Activated CD8-positive, alpha-beta T cell treated with anti-CD3 and anti-CD28 coated beads for 36 hours (primary cell): Measurements from ENCODE around the gene SERGEF. TPM values are rescaled to one million over a fixed set of nuclear protein-coding genes. Genes with fewer than 3 reads are reported as not detected.

Experiments used
- ATAC-seq: fragments of 200-7000 bp; cut with Tn5 transposase; one replicate; pipeline ENCODE4 v1.10.0; 2021; ENCODE audit warnings: mild to moderate bottlenecking, moderate library complexity
- CTCF ChIA-PET: fragments of 350-600 bp; sonication (Branson Sonifier 250); formaldehyde crosslinking; loops from one replicate; lab custom pipeline; 2021; ENCODE audit warnings: antibody characterized with exemption; lab: Charles Lee
- POLR2A ChIA-PET: fragments of 350-600 bp; sonication (Branson Sonifier 250); formaldehyde crosslinking; loops from one replicate; lab custom pipeline; 2021; ENCODE audit warnings: antibody characterized with exemption; lab: Charles Lee
- DNase-seq: peaks from one replicate; pipeline ENCODE4 v3.0.0-alpha.2; 2020
- H3K27ac Mint-ChIP-seq: one replicate; pipeline ENCODE4 v1.8.0; 2021; ENCODE audit warnings: mild to moderate bottlenecking, mixed read lengths
- H3K27me3 Mint-ChIP-seq: one replicate; pipeline ENCODE4 v1.8.0; 2021; ENCODE audit warnings: mixed read lengths
- H3K36me3 Mint-ChIP-seq: one replicate; pipeline ENCODE4 v1.8.0; 2021; ENCODE audit warnings: low read depth, mixed read lengths
- H3K4me1 Mint-ChIP-seq: one replicate; pipeline ENCODE4 v1.8.0; 2021; ENCODE audit warnings: low read depth, mixed read lengths
- H3K4me3 Mint-ChIP-seq: one replicate; pipeline ENCODE4 v1.8.0; 2021; ENCODE audit warnings: mild to moderate bottlenecking, moderate library complexity, mixed read lengths
- H3K9me3 Mint-ChIP-seq: one replicate; pipeline ENCODE4 v1.8.0; 2021; ENCODE audit warnings: mixed read lengths
- intact Hi-C: fragments of 100-400 bp; cut with micrococcal nuclease; formaldehyde crosslinking; loops from one replicate; pipeline ENCODE4 v1.10.0; 2022
- total RNA-seq, 2 experiments: library from RNA; stranded (reverse); gene quantifications; one replicate each; pipeline ENCODE4 v1.2.3, GENCODE V29; 2021
- TF ChIP-seq, protein P1 (sequence below): fragments of 200-600 bp; IDR thresholded peaks from one replicate; pipeline ENCODE4 v1.8.0; 2022; ENCODE audit warnings: antibody characterized with exemption, mild to moderate bottlenecking

SERGEF gene
- total RNA-seq, 2 experiments from 2014 or later, result 56.2 to 64.4 TPM

DNA sequence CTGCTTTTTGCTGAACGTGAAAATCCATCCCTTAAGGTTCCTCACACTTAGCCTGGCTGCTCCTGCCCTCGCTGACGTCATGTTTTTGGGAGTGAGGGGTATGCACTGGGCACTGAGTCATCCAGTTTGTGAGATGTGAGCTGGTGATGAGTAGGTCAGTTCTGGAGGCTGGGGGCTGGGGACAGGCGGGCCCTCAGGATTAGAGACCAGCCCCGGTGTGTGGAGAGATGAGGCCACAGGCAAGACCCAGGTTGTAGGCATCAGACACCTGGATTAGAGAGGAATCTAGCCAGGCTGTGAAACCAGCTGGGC, 269.1 kb downstream of the SERGEF start:
- Mint-ChIP-seq H3K27me3 (peaks cover 12% of the 10 kb centered on the region), H3K4me1 (no peaks in the 10 kb centered on the region), H3K4me3 (no peak overlapping the region), H3K27ac (no peak overlapping the region), H3K36me3 (no peaks in the 10 kb centered on the region), H3K9me3 (no peaks in the 10 kb centered on the region)
- CTCF ChIA-PET, result no interaction called here
- DNase-seq (no peak), ATAC-seq (no peak)
- POLR2A ChIA-PET, result no interaction called here
- intact Hi-C loops, result no loop called here
- TF ChIP-seq, protein P1, sequence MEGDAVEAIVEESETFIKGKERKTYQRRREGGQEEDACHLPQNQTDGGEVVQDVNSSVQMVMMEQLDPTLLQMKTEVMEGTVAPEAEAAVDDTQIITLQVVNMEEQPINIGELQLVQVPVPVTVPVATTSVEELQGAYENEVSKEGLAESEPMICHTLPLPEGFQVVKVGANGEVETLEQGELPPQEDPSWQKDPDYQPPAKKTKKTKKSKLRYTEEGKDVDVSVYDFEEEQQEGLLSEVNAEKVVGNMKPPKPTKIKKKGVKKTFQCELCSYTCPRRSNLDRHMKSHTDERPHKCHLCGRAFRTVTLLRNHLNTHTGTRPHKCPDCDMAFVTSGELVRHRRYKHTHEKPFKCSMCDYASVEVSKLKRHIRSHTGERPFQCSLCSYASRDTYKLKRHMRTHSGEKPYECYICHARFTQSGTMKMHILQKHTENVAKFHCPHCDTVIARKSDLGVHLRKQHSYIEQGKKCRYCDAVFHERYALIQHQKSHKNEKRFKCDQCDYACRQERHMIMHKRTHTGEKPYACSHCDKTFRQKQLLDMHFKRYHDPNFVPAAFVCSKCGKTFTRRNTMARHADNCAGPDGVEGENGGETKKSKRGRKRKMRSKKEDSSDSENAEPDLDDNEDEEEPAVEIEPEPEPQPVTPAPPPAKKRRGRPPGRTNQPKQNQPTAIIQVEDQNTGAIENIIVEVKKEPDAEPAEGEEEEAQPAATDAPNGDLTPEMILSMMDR, result no peak

DNA sequence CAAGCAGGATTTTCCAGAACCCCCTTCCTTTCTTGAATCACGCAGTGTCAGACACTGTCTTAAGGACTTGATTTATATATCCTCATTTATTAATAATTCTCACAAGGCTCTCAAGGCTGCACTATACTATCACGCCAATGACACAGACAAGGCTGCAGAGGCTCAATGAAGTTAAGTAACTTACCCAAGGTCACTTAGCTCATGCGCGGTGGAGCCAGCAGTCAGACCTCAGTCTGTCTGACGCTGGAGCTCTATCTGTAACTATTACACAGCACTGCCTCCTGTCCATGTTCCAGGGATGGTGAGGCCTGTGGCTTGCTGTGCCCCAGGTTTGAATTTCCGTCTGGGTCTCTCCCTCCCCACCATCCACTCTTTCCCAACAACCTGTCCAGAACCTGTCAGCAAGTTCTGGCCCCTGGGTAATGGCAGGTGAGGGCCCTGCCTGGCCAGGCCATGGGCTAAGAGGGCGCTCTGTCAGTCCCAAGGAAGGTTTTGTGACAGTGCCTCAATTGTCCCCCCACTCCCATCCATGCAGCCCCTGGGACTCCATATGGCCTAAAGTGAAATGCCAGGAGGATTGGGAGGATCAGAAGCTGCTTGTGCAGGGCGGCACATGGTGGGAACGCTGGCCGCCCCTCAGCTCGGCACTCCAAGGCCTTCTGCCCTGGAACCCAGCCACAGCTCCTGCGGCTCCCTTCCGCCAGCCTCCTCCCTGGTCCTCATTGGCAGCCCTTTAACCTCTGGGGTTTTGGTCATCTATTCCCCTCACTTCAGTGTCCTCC, 269.6 kb downstream of the SERGEF start:
- Mint-ChIP-seq H3K4me1 (no peaks in the 10 kb centered on the region), H3K27ac (no peak overlapping the region), H3K4me3 (no peak overlapping the region), H3K27me3 (peaks cover 12% of the 10 kb centered on the region), H3K9me3 (no peaks in the 10 kb centered on the region), H3K36me3 (no peaks in the 10 kb centered on the region)
- intact Hi-C loops, result no loop called here
- ATAC-seq (no peak), DNase-seq (no peak)
- TF ChIP-seq, protein P1, result no peak
- CTCF ChIA-PET, result interaction anchor here (4.1 kb wide), 1 partner anchor 13 kb away, joined by 29 read pairs; no protein-coding TSS in a partner anchor
- POLR2A ChIA-PET, result interaction anchor here (0.6 kb wide), 1 partner anchor 222 kb away, joined by 3 read pairs; no protein-coding TSS in a partner anchor

DNA sequence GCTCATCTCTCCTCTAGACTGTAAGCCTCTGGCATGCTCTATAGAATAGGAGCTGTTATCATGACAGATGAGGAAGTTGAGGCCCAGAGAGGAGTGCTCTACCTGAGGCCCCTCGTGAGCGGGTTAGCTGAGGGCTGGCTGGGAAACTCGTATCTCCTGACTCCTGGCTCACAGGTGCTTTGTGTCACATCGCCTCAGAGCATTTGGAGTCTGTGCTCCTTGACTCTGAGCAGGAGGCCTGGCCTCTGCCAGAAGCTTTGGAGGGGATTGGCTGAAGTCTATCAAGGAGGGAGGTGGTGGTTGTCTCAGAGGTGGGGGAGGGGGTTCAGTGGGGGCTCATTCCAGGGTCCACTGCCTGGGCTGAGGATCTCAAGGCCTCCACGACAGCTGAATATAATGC, 270.8 kb downstream of the SERGEF start:
- Mint-ChIP-seq H3K4me3 (no peak overlapping the region), H3K27me3 (peaks cover 17% of the 10 kb centered on the region), H3K27ac (no peak overlapping the region), H3K9me3 (no peaks in the 10 kb centered on the region), H3K36me3 (no peaks in the 10 kb centered on the region), H3K4me1 (no peaks in the 10 kb centered on the region)
- POLR2A ChIA-PET, result no interaction called here
- TF ChIP-seq, protein P1, result no peak
- DNase-seq, result no peak
- no peak for ATAC-seq
- intact Hi-C loops, result no loop called here
- CTCF ChIA-PET, result interaction anchor here (2.3 to 4.1 kb wide), 2 partner anchors 12 to 237 kb away, joined by 6 to 29 read pairs; no protein-coding TSS in a partner anchor

DNA sequence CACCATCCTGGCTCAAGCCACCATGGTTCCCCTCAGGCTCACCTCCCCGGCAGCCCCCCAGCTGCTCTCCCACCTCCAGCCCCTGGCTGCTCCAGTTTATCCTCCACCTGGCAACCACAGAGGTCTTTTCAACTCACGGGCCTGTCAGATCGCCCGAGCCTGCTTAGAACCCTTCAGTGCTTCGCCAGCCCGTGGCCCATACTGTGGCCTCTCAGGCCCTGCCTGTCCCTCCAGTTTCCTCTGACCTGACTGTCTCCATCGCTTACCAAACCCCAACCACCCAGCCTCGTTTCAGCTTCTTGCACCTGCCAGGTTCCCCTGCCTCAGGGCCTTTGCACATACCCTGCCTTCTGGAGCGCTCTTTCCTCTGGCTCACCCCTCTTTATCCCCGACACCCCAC, 271.4 kb downstream of the SERGEF start:
- ATAC-seq (no peak), DNase-seq (no peak)
- Mint-ChIP-seq H3K4me1 (no peaks in the 10 kb centered on the region), H3K36me3 (no peaks in the 10 kb centered on the region), H3K27me3 (peaks cover 23% of the 10 kb centered on the region), H3K9me3 (no peaks in the 10 kb centered on the region), H3K27ac (no peak overlapping the region), H3K4me3 (no peak overlapping the region)
- ChIA-PET CTCF (interaction anchor here (2.3 to 4.1 kb wide), 2 partner anchors 11 to 237 kb away, joined by 6 to 29 read pairs; no protein-coding TSS in a partner anchor), POLR2A (no interaction called here)
- intact Hi-C loops, result no loop called here
- TF ChIP-seq, protein P1, result no peak

DNA sequence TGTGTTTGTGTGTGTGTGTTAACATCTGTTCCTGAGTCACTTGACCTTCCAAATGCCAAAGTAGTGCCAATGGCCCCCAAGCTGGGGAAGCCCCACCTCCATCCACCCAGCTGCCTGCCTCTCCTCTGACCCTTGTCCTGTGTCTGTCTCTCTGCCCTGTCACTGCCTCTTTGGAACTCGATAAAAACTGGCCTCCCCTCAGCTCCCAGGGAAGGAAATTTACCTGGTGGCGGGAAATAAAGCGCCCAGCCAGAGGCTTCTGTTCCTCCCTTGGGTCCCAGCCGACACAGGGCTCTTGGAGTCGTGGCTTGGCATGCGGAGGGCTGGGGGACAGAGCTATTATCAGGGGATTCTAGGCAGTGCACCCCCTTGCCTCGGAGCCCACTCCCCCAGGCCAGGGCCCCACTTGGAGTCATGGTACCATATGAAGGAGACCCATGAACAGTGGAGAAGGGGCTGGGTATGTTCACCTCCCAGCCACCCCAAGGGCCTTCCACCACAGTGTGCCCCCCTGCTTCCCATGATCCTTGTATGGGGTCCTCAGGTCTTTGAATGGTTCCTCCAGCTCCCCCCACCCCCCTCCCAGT, 272.1 kb downstream of the SERGEF start:
- ATAC-seq (no peak), DNase-seq (no peak)
- TF ChIP-seq, protein P1, result no peak
- Mint-ChIP-seq H3K27ac (no peak overlapping the region), H3K4me3 (no peak overlapping the region), H3K36me3 (no peaks in the 10 kb centered on the region), H3K4me1 (no peaks in the 10 kb centered on the region), H3K27me3 (peaks cover 23% of the 10 kb centered on the region), H3K9me3 (no peaks in the 10 kb centered on the region)
- intact Hi-C loops, result no loop called here
- CTCF ChIA-PET, result interaction anchor here (2.3 to 4.1 kb wide), 2 partner anchors 10 to 238 kb away, joined by 6 to 29 read pairs; no protein-coding TSS in a partner anchor
- POLR2A ChIA-PET, result no interaction called here
